ENCODE measurements around the gene KRTAP12-3.
"Not testable (repeated sequence)": the region's sequence is repeated elsewhere in the genome, so short reads cannot be mapped to it uniquely, and the experiment has no call there.

Gene KRTAP12-3

DNA sequence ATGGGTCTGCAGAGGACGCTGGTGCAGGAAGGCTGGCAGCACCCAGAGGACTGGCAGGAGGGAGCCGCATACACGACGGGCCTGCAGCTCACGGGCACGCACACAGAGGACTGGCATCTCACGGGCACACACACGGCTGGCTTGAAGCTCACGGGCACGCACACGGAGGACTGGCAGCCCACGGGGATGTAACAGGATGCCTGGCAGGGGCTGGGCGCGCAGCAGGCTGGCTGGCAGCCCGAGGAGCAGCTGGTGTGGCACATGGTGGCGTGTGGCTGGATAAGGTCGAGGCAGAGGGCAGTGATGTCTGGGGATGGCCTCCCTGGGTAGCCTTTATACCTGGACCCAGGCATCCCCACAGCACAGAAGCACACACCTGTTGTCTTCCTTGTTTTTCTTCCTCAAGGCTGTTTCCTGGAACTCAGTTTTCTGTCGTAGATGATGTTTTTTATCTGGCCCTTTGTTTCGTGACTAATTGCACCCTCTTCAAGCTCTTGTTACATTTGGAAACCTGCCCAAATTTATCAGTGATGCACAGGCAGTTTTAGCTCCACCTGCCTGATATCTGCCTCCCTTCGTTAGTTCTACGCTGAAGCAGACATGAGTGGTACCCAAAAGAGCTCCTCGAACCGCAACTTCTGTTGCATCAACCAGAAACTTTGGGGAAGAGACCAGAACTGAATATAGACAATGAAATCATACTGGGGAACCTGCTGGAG, 24.3 kb downstream of the KRTAP12-3 start, which contains the start of gene KRTAP12-1:
TSS of gene KRTAP12-1 (minus strand) at position 303 of the 719 bp plus-strand sequence. CDS start at position 263, 40 bp downstream.
- Histone ChIP-seq H3K9ac (ENCODE audit: low read length) (no peak within 1 kb of the TSS), H3K4me3 (ENCODE audit: low read length) (no peak within 1 kb of the TSS), H3K4me1 (ENCODE audit: control insufficient read depth, low read depth, low read length) (peaks cover 11% of the 10 kb centered on the region), H3K36me3 (ENCODE audit: control insufficient read depth, low read depth, low read length) (no peaks in the 10 kb centered on the region), H3K9me3 (ENCODE audit: control insufficient read depth, low read depth, low read length) (no peaks in the 10 kb centered on the region), H3K27me3 (ENCODE audit: control insufficient read depth, insufficient read depth, low read length) (no peaks in the 10 kb centered on the region), H3K27ac (ENCODE audit: low read length) (no peak within 1 kb of the TSS)

DNA sequence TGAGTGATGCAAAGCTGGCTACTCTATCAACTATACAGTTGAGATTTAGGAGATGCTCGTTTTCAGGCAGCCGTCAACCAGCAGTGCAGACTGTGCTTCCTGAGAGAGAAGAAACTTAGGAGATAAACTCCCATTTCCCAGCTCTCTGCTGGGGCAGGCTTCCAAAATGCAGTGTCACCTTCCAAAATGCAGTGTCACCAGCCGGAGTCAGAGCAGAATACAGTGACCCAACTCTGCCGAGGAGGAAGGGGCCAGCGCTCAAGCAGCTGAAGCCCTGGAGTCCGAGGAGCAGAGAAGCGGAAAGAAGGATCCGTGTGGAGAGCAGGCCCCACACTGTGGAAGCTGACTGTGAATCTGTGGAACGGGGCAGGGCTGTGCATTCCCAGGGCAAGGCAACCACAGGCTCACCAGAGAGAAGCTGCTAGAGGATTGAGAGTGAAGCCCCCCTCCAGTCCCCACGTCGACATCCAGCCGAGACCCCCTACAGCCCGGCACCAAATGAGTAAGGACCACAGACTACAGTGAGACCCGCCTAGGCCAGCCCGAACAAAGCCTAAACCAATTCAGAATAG, 24.9 kb downstream of the KRTAP12-3 start:
- Histone ChIP-seq H3K27ac (ENCODE audit: low read length) (no peak overlapping the region), H3K9ac (ENCODE audit: low read length) (no peak overlapping the region), H3K27me3 (ENCODE audit: control insufficient read depth, insufficient read depth, low read length) (no peaks in the 10 kb centered on the region), H3K9me3 (ENCODE audit: control insufficient read depth, low read depth, low read length) (no peaks in the 10 kb centered on the region), H3K4me3 (ENCODE audit: low read length) (no peak overlapping the region), H3K36me3 (ENCODE audit: control insufficient read depth, low read depth, low read length) (no peaks in the 10 kb centered on the region), H3K4me1 (ENCODE audit: control insufficient read depth, low read depth, low read length) (peaks cover 13% of the 10 kb centered on the region)

DNA sequence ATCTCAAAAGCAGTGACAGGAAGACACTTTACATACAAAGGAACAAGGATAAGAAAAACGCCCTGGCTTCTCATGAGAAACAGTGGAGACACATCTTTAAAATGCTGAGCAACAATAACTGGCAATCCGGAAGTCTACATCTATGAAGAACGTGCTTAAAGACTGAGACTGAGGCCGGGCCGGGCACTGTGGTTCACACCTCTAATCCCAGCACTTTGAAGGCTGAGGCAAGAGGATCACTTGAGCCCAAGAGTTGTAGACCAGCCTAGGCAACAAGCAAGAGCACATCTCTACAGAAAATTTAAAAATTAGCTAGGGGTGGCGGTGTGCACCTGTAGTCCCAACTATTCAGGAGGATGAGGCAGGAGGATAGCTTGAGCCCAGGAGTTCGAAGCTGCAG, 26.3 kb downstream of the KRTAP12-3 start:
- no peak overlapping the region for H3K9ac ChIP-seq (ENCODE audit: low read length)
- no peak overlapping the region for H3K4me3 ChIP-seq (ENCODE audit: low read length)
- no peaks in the 10 kb centered on the region for H3K27me3 ChIP-seq (ENCODE audit: control insufficient read depth, insufficient read depth, low read length)
- H3K4me1 ChIP-seq (ENCODE audit: control insufficient read depth, low read depth, low read length), result peaks cover 13% of the 10 kb centered on the region
- no peak overlapping the region for H3K27ac ChIP-seq (ENCODE audit: low read length)
- no peaks in the 10 kb centered on the region for H3K36me3 ChIP-seq (ENCODE audit: control insufficient read depth, low read depth, low read length)
- no peaks in the 10 kb centered on the region for H3K9me3 ChIP-seq (ENCODE audit: control insufficient read depth, low read depth, low read length)

DNA sequence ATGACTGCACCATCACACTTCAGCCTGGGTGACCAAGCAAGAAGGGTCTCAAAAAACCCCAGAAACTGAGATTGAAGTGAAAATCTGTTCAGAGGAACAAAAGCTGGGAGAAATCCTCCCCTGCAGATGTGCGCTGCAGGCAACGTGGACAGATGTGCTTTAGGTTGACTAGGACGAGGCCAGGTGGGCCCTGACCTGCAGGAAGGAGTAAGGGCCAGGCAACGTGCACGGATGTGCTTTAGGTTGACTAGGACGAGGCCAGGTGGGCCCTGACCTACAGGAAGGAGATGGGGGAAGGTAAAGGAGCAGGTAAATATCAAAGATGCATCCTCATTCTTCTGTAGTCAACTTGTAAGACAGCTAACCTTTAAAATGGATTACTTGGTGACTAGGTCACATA, 26.8 kb downstream of the KRTAP12-3 start:
- Histone ChIP-seq H3K36me3 (ENCODE audit: control insufficient read depth, low read depth, low read length) (no peaks in the 10 kb centered on the region), H3K27me3 (ENCODE audit: control insufficient read depth, insufficient read depth, low read length) (no peaks in the 10 kb centered on the region), H3K9me3 (ENCODE audit: control insufficient read depth, low read depth, low read length) (no peaks in the 10 kb centered on the region)

DNA sequence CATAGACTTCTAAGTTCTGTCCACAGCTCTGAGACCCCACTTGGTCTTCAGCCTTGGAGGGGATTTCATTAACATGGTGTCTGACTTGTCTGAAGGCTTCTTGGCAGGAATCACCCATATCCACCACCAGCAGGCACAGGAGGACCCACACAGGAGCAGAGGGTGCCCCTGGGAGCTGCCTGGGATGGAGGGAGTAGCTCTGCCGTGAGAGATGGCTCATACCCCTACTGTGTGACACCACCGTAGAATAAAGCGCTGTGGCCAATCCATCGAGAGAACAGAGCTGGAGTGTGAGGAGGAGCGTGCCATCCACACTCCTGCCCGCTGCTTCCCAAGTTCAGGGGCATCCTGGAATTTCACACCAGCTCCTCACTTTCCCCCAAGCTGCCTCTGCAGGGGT, 27.3 kb downstream of the KRTAP12-3 start:
- H3K27me3 ChIP-seq (ENCODE audit: control insufficient read depth, insufficient read depth, low read length); H3K27ac ChIP-seq (ENCODE audit: low read length); H3K9ac ChIP-seq (ENCODE audit: low read length); H3K36me3 ChIP-seq (ENCODE audit: control insufficient read depth, low read depth, low read length); H3K4me3 ChIP-seq (ENCODE audit: low read length); H3K9me3 ChIP-seq (ENCODE audit: control insufficient read depth, low read depth, low read length): not testable (repeated sequence)
- H3K4me1 ChIP-seq (ENCODE audit: control insufficient read depth, low read depth, low read length), result peaks cover 13% of the 10 kb centered on the region

More for the DNA sequence above, 26.8 kb downstream of the KRTAP12-3 start:
- Histone ChIP-seq H3K4me3 (ENCODE audit: low read length) (no peak overlapping the region), H3K4me1 (ENCODE audit: control insufficient read depth, low read depth, low read length) (peaks cover 13% of the 10 kb centered on the region), H3K9ac (ENCODE audit: low read length) (no peak overlapping the region), H3K27ac (ENCODE audit: low read length) (no peak overlapping the region)

DNA sequence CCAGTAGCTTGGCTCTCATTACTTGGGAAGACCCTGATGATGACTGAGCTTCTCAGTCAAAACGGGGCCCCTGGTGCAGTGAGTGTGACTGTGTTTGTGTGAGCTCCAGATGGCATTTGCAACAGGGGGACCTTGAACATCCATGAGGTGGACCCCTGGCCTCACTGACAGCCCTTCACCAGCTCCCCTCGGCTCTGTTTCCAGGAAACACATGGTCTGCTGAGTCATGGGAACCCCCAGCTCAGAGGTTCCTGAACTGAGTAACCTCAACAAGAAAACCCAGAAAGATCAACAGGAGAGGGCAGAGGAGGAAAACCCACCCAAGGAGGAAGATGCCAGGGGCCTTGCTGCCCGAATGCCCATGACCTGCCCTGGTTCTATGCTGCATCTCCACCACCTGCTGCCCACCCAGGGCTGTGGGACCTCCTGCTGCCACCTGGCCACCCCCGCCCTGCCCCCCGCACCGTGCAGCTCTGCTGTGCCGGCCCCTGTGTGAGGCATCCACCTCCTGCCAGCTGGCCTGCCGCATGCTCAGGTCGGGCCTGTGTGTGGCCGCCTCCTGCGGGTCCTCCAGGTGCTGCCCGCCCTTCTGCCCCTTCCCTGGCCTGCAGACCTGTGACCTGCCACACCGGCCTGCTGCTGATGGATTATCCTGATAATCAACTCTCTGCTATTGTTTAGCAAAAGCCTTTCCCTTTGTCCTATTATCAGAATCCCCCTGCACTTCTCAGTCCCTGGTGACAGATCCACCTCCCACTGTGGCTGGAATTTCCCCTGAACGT, 28.5 kb downstream of the KRTAP12-3 start:
- no peaks in the 10 kb centered on the region for H3K9me3 ChIP-seq (ENCODE audit: control insufficient read depth, low read depth, low read length)
- H3K27me3 ChIP-seq (ENCODE audit: control insufficient read depth, insufficient read depth, low read length), result no peaks in the 10 kb centered on the region
- no peak overlapping the region for H3K27ac ChIP-seq (ENCODE audit: low read length)
- no peak overlapping the region for H3K4me3 ChIP-seq (ENCODE audit: low read length)
- no peaks in the 10 kb centered on the region for H3K36me3 ChIP-seq (ENCODE audit: control insufficient read depth, low read depth, low read length)
- no peak overlapping the region for H3K9ac ChIP-seq (ENCODE audit: low read length)
- H3K4me1 ChIP-seq (ENCODE audit: control insufficient read depth, low read depth, low read length), result peaks cover 13% of the 10 kb centered on the region

DNA sequence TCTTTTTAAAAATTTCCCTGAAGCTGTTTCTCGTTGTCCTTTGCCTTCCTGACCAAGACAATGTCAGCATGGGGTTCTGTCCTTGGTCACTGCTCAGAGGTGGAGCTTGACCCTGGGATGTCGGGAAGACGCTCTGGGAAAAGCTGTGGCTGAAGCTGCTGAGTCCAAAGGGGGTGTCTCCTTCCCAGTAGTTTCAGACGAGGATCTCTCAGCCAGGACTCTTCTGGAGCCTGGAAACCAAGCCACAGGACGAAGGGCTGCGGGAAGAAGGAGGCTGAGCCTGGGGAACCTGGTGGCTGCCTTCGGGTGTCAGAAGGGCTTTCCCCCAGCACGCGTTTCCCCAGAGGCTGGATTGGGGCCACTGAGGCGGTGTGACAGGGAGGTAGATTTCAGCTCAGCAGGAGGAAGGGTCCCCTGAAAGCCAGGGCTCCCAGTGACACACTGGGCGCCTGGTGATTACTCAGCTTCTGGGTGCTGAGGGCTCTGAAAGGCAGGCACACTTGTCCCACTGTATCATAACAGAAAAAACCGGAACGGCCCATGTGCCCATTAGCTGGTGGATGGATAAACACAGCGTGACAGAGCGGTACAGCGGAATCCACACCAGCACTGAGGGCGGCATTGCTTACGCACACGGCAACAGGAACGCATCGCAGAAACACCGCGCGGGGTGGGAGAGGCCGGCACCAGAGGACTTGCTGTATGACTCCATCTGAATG, 29.3 kb downstream of the KRTAP12-3 start:
- H3K27me3 ChIP-seq (ENCODE audit: control insufficient read depth, insufficient read depth, low read length), result no peaks in the 10 kb centered on the region
- H3K9ac ChIP-seq (ENCODE audit: low read length), result no peak overlapping the region
- peaks cover 13% of the 10 kb centered on the region for H3K4me1 ChIP-seq (ENCODE audit: control insufficient read depth, low read depth, low read length)
- H3K36me3 ChIP-seq (ENCODE audit: control insufficient read depth, low read depth, low read length), result no peaks in the 10 kb centered on the region
- H3K4me3 ChIP-seq (ENCODE audit: low read length), result no peak overlapping the region
- H3K9me3 ChIP-seq (ENCODE audit: control insufficient read depth, low read depth, low read length), result no peaks in the 10 kb centered on the region
- H3K27ac ChIP-seq (ENCODE audit: low read length), result no peak overlapping the region

DNA sequence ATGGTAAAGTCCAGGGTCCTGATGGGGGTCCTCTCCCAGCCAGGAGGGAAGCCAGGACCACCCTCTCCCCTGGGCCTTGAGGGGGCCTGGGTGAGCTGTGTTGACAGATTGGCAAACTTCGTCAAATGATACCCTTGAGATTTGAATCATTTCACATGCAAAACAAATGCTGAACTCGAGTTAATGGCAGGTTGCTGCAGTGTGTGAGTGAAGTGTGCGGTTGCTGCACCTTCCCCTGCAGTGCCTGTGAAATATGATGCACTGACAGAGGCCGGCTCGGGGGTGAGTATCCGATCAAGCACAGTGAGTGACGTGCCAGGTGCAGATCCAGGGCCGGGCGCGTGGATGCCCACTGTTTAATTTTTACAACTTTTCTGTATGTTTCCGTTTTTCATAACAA, 29.9 kb downstream of the KRTAP12-3 start:
- no peaks in the 10 kb centered on the region for H3K36me3 ChIP-seq (ENCODE audit: control insufficient read depth, low read depth, low read length)
- no peak overlapping the region for H3K9ac ChIP-seq (ENCODE audit: low read length)
- H3K4me1 ChIP-seq (ENCODE audit: control insufficient read depth, low read depth, low read length), result peaks cover 13% of the 10 kb centered on the region
- H3K4me3 ChIP-seq (ENCODE audit: low read length), result no peak overlapping the region
- peaks cover 4% of the 10 kb centered on the region for H3K9me3 ChIP-seq (ENCODE audit: control insufficient read depth, low read depth, low read length)
- no peaks in the 10 kb centered on the region for H3K27me3 ChIP-seq (ENCODE audit: control insufficient read depth, insufficient read depth, low read length)
- no peak overlapping the region for H3K27ac ChIP-seq (ENCODE audit: low read length)

DNA sequence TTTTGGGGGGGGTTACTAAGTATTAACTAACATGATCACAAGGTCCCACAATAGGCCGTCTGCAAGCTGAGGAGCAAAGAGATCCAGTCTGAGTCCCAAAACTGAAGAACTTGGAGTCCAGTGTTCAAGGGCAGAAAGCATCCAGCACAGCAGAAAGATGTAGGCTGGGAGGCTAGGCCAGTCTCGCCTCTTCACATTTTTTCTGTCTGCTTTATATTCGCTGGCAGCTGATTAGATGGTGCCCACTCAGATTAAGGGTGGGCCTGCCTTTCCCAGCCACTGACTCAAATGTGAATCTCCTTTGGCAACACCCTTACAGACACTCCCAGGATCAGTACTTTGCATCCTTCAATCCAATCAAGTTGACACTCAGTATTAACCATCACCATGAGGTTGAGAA, 32.0 kb downstream of the KRTAP12-3 start:
- H3K27me3 ChIP-seq (ENCODE audit: control insufficient read depth, insufficient read depth, low read length); H3K4me3 ChIP-seq (ENCODE audit: low read length); H3K27ac ChIP-seq (ENCODE audit: low read length); H3K36me3 ChIP-seq (ENCODE audit: control insufficient read depth, low read depth, low read length); H3K9ac ChIP-seq (ENCODE audit: low read length): not testable (repeated sequence)
- Histone ChIP-seq H3K9me3 (ENCODE audit: control insufficient read depth, low read depth, low read length) (peaks cover 12% of the 10 kb centered on the region), H3K4me1 (ENCODE audit: control insufficient read depth, low read depth, low read length) (peaks cover 13% of the 10 kb centered on the region)

DNA sequence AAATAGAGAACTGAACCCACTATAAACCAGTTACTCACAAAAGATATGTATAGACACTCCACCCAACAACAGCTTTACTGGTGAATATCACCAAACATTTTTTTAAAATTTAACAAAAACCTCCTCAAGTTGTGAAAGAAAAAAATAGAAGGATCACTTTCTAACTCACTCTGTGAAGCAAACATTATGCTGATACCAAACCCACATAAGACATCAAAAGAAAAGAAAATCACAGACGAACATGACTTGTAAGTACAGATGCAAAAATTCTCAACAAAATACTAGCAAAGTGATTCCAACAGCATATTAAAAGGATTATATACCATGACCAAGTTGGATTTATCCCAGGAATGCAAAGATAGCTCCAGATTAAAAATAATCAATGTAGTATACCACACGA, 34.0 kb downstream of the KRTAP12-3 start:
- peaks cover 12% of the 10 kb centered on the region for H3K9me3 ChIP-seq (ENCODE audit: control insufficient read depth, low read depth, low read length)
- no peak overlapping the region for H3K9ac ChIP-seq (ENCODE audit: low read length)
- peaks cover 5% of the 10 kb centered on the region for H3K4me1 ChIP-seq (ENCODE audit: control insufficient read depth, low read depth, low read length)
- H3K27ac ChIP-seq (ENCODE audit: low read length), result no peak overlapping the region
- no peak overlapping the region for H3K4me3 ChIP-seq (ENCODE audit: low read length)
- H3K27me3 ChIP-seq (ENCODE audit: control insufficient read depth, insufficient read depth, low read length), result no peaks in the 10 kb centered on the region
- H3K36me3 ChIP-seq (ENCODE audit: control insufficient read depth, low read depth, low read length), result no peaks in the 10 kb centered on the region

DNA sequence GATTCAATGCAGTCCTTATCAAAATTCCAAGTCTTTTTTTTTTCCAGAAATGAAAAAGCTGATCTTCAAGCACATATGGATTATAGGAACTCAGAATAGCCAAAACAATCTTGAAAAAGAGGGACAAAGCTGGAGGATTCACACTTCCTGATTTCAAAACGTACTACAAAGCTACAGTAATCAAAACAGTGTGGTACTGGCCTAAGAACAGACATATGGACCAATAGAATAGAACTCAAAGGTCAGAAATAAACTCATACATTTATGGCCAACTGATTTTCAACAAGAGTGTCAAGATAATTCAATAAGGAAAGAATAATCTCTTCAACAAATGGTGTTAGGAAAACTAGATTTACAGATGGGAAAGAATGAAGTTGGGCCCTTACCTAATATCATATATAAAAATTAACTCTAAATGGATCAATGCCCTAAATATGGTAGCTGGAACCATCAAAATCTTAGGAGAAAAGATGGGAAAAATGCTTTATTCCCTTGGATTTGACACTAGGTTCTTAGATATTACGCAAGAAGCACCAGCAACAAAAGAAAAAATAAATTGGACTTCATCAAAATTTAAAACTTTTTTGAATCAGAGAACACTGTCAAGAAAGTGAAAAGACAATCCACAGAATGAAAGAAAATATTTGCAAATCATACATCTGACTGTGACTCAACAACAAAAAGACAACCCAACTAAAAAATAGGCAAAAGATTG, 35.2 kb downstream of the KRTAP12-3 start:
- Histone ChIP-seq H3K4me3 (ENCODE audit: low read length) (no peak overlapping the region), H3K27me3 (ENCODE audit: control insufficient read depth, insufficient read depth, low read length) (no peaks in the 10 kb centered on the region)

More for the DNA sequence above, 35.2 kb downstream of the KRTAP12-3 start:
- H3K4me1 ChIP-seq (ENCODE audit: control insufficient read depth, low read depth, low read length), result peaks cover 5% of the 10 kb centered on the region
- H3K9me3 ChIP-seq (ENCODE audit: control insufficient read depth, low read depth, low read length), result peaks cover 12% of the 10 kb centered on the region
- H3K9ac ChIP-seq (ENCODE audit: low read length), result no peak overlapping the region
- no peak overlapping the region for H3K27ac ChIP-seq (ENCODE audit: low read length)
- H3K36me3 ChIP-seq (ENCODE audit: control insufficient read depth, low read depth, low read length), result no peaks in the 10 kb centered on the region
